HEK293 (cell line): ENCODE measurements around the gene TTLL11.

Experiments
- CTCF ChIA-PET: fragments of 350-600 bp; formaldehyde crosslinking; extraction: SDS; loops from one replicate; lab custom pipeline; 2021; ENCODE audit warnings: antibody characterized with exemption; lab: Yijun Ruan, JAX
- POLR2A ChIA-PET: fragments of 300-600 bp; formaldehyde crosslinking; extraction: SDS; loops from one replicate; lab custom pipeline; 2020; ENCODE audit warnings: antibody characterized with exemption, inconsistent platforms; lab: Yijun Ruan, JAX
- H3K27ac ChIP-seq: fragments of 200-500 bp; sonication (Bioruptor generic); 2 replicates; pipeline ENCODE4 v1.5.1; 2014; ENCODE audit warnings: low read depth, low read length, control low read depth, inconsistent platforms; ENCODE audit errors: extremely low read depth
- H3K36me3 ChIP-seq, 2 experiments: fragments of 200-500 bp in 1 of 2; sonication (Bioruptor generic) in 1 of 2; 1 replicate in 1 of 2; 2 replicates in 1 of 2; pipeline ENCODE4 v1.5.1; 2014 to 2017; ENCODE audit warnings: inconsistent platforms in 2 of 2, low read length in 2 of 2; ENCODE audit not compliant: control insufficient read depth in 2 of 2, insufficient read depth in 1 of 2
- H3K4me1 ChIP-seq: fragments of 200-500 bp; sonication (Bioruptor generic); 2 replicates; pipeline ENCODE4 v1.5.1; 2014; ENCODE audit warnings: mild to moderate bottlenecking, low read length, inconsistent platforms; ENCODE audit not compliant: control insufficient read depth, insufficient read depth
- H3K4me3 ChIP-seq: 2 replicates; pipeline ENCODE4 v1.5.1; 2011; ENCODE audit warnings: low read depth, mild to moderate bottlenecking, control low read depth, low read length, moderate library complexity
- H3K9me3 ChIP-seq: fragments of 200-500 bp; sonication (Bioruptor generic); 2 replicates; pipeline ENCODE4 v1.5.1; 2014; ENCODE audit warnings: low read depth, low read length, inconsistent platforms; ENCODE audit not compliant: control insufficient read depth, insufficient read depth
- FEZF1 ChIP-seq: fragments of 450-650 bp; formaldehyde crosslinking; IDR thresholded peaks from 2 replicates; pipeline ENCODE4 v1.5.1; 2016; ENCODE audit warnings: missing biosample characterization, missing genetic modification characterization
- PRDM1 ChIP-seq: fragments of 450-650 bp; formaldehyde crosslinking; IDR thresholded peaks from 2 replicates; pipeline ENCODE4; 2016; ENCODE audit warnings: missing biosample characterization, missing genetic modification characterization
- SETDB1 ChIP-seq: IDR thresholded peaks from one replicate; pipeline ENCODE4 v1.6.1; 2017; ENCODE audit warnings: mild to moderate bottlenecking, low read length, moderate library complexity, mixed read lengths; ENCODE audit not compliant: insufficient read length
- ZBTB1 ChIP-seq: fragments of 450-650 bp; formaldehyde crosslinking; IDR thresholded peaks from 2 replicates; pipeline ENCODE4 v1.5.1; 2016; ENCODE audit warnings: missing biosample characterization, missing genetic modification characterization
- ZBTB17 ChIP-seq: fragments of 450-650 bp; formaldehyde crosslinking; IDR thresholded peaks from 2 replicates; pipeline ENCODE4 v1.5.1; 2016; ENCODE audit warnings: missing biosample characterization, missing genetic modification characterization
- ZBTB21 ChIP-seq: fragments of 450-650 bp; formaldehyde crosslinking; IDR thresholded peaks from 2 replicates; pipeline ENCODE4 v1.5.1; 2017; ENCODE audit warnings: missing biosample characterization, missing genetic modification characterization
- ZFP41 ChIP-seq: fragments of 450-650 bp; formaldehyde crosslinking; IDR thresholded peaks from 2 replicates; pipeline ENCODE4 v1.5.1; 2016; ENCODE audit warnings: missing biosample characterization, missing genetic modification characterization, borderline replicate concordance
- ZNF121 ChIP-seq: fragments of 450-650 bp; formaldehyde crosslinking; IDR thresholded peaks from 2 replicates; pipeline ENCODE4 v1.5.1; 2016; ENCODE audit warnings: missing biosample characterization, missing genetic modification characterization
- ZNF138 ChIP-seq: fragments of 450-650 bp; formaldehyde crosslinking; IDR thresholded peaks from 2 replicates; pipeline ENCODE4 v1.5.1; 2016; ENCODE audit warnings: missing biosample characterization, missing genetic modification characterization, borderline replicate concordance
- ZNF2 ChIP-seq: fragments of 450-650 bp; formaldehyde crosslinking; IDR thresholded peaks from 2 replicates; pipeline ENCODE4 v1.5.1; 2016; ENCODE audit warnings: missing biosample characterization, missing genetic modification characterization
- ZNF211 ChIP-seq: fragments of 450-650 bp; formaldehyde crosslinking; IDR thresholded peaks from 2 replicates; pipeline ENCODE4 v1.5.1; 2016; ENCODE audit warnings: low read depth, missing biosample characterization, missing genetic modification characterization
- ZNF341 ChIP-seq: fragments of 450-650 bp; formaldehyde crosslinking; IDR thresholded peaks from 2 replicates; pipeline ENCODE4; 2016; ENCODE audit warnings: low read depth, missing biosample characterization, missing genetic modification characterization
- ZNF350 ChIP-seq: fragments of 450-650 bp; formaldehyde crosslinking; IDR thresholded peaks from 2 replicates; pipeline ENCODE4 v1.5.0; 2017; ENCODE audit warnings: missing biosample characterization, mild to moderate bottlenecking, missing genetic modification characterization
- ZNF473 ChIP-seq: fragments of 450-650 bp; formaldehyde crosslinking; IDR thresholded peaks from 2 replicates; pipeline ENCODE4 v1.5.1; 2017; ENCODE audit warnings: missing biosample characterization, missing genetic modification characterization
- ZNF529 ChIP-seq: fragments of 450-650 bp; formaldehyde crosslinking; IDR thresholded peaks from 2 replicates; pipeline ENCODE4 v1.5.1; 2017; ENCODE audit warnings: missing genetic modification characterization, missing biosample characterization; ENCODE audit not compliant: insufficient replicate concordance
- ZNF580 ChIP-seq: fragments of 450-650 bp; formaldehyde crosslinking; IDR thresholded peaks from 2 replicates; pipeline ENCODE4 v1.5.1; 2016; ENCODE audit warnings: missing biosample characterization, missing genetic modification characterization
- ZNF645 ChIP-seq: fragments of 450-650 bp; formaldehyde crosslinking; IDR thresholded peaks from 2 replicates; pipeline ENCODE4; 2016; ENCODE audit warnings: missing biosample characterization, missing genetic modification characterization
- ZNF670 ChIP-seq: fragments of 450-650 bp; formaldehyde crosslinking; IDR thresholded peaks from 2 replicates; pipeline ENCODE4 v1.5.1; 2016; ENCODE audit warnings: missing biosample characterization, missing genetic modification characterization, low read depth
- ZNF692 ChIP-seq: fragments of 450-650 bp; formaldehyde crosslinking; IDR thresholded peaks from 2 replicates; pipeline ENCODE4 v1.5.1; 2016; ENCODE audit warnings: missing biosample characterization, missing genetic modification characterization
- ZNF791 ChIP-seq: fragments of 450-650 bp; formaldehyde crosslinking; IDR thresholded peaks from 2 replicates; pipeline ENCODE4 v1.5.1; 2016; ENCODE audit warnings: missing biosample characterization, missing genetic modification characterization
- ZSCAN30 ChIP-seq: fragments of 450-650 bp; IDR thresholded peaks from 2 replicates; pipeline ENCODE4 v1.5.1; 2018; ENCODE audit warnings: missing biosample characterization, mild to moderate bottlenecking, missing genetic modification characterization, moderate library complexity
- TF ChIP-seq, protein P1 (sequence below): fragments of 450-650 bp; formaldehyde crosslinking; IDR thresholded peaks from 2 replicates; pipeline ENCODE4 v1.5.1; 2016; ENCODE audit warnings: missing biosample characterization, missing genetic modification characterization
- TF ChIP-seq, protein P2 (sequence below): fragments of 450-650 bp; formaldehyde crosslinking; IDR thresholded peaks from 2 replicates; pipeline ENCODE4 v1.5.1; 2016; ENCODE audit warnings: missing biosample characterization, missing genetic modification characterization

Gene TTLL11

GRCh38 chr9:121929893-121930875 is 162.9 kb downstream of the TTLL11 start:
- TF ChIP-seq ZNF645 (tag by site-specific recombination) (no peak), ZBTB21 (tag by site-specific recombination) (no peak), FEZF1 (no peak), ZNF580 (tag by site-specific recombination) (no peak), ZFP41 (tag by site-specific recombination) (no peak), ZNF341 (tag by site-specific recombination) (no peak), ZNF473 (tag by site-specific recombination) (no peak), ZNF670 (tag by site-specific recombination) (no peak), ZSCAN30 (no peak), SETDB1 (no peak), PRDM1 (tag by site-specific recombination) (no peak)
- TF ChIP-seq, protein P1, sequence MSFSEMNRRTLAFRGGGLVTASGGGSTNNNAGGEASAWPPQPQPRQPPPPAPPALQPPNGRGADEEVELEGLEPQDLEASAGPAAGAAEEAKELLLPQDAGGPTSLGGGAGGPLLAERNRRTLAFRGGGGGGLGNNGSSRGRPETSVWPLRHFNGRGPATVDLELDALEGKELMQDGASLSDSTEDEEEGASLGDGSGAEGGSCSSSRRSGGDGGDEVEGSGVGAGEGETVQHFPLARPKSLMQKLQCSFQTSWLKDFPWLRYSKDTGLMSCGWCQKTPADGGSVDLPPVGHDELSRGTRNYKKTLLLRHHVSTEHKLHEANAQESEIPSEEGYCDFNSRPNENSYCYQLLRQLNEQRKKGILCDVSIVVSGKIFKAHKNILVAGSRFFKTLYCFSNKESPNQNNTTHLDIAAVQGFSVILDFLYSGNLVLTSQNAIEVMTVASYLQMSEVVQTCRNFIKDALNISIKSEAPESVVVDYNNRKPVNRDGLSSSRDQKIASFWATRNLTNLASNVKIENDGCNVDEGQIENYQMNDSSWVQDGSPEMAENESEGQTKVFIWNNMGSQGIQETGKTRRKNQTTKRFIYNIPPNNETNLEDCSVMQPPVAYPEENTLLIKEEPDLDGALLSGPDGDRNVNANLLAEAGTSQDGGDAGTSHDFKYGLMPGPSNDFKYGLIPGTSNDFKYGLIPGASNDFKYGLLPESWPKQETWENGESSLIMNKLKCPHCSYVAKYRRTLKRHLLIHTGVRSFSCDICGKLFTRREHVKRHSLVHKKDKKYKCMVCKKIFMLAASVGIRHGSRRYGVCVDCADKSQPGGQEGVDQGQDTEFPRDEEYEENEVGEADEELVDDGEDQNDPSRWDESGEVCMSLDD (tag by site-specific recombination), result no peak
- ChIA-PET CTCF (interaction anchor here (0.6 to 3.9 kb wide), 20 partner anchors 10 to 1229 kb away, joined by 3 to 17 read pairs (median 4); no protein-coding TSS in a partner anchor), POLR2A (no interaction called here)
- Histone ChIP-seq H3K36me3 (no peaks in the 10 kb centered on the region), H3K4me1 (no peaks in the 10 kb centered on the region), H3K27ac (no peak overlapping the region), H3K9me3 (no peaks in the 10 kb centered on the region), H3K4me3 (no peak overlapping the region)

GRCh38 chr9:121927636-121928035 is 165.5 kb downstream of the TTLL11 start:
- Histone ChIP-seq H3K4me3 (no peak overlapping the region), H3K36me3 (no peaks in the 10 kb centered on the region), H3K4me1 (0 out of 2 replicates have a peak, but pooled peaks cover 4% of the 10 kb centered on the region), H3K9me3 (no peaks in the 10 kb centered on the region), H3K27ac (no peak overlapping the region)
- POLR2A ChIA-PET, result no interaction called here
- CTCF ChIA-PET, result interaction anchor here (0.6 to 1.4 kb wide), 4 partner anchors 28 to 244 kb away, joined by 3 to 6 read pairs (median 4); no protein-coding TSS in a partner anchor
- no peak for TF ChIP-seq ZNF2 (tag by site-specific recombination)
- no peak for TF ChIP-seq ZNF580 (tag by site-specific recombination)
- TF ChIP-seq ZBTB17 (tag by site-specific recombination), result no peak
- no peak for TF ChIP-seq ZNF121 (tag by site-specific recombination)
- TF ChIP-seq PRDM1 (tag by site-specific recombination), result no peak

DNA sequence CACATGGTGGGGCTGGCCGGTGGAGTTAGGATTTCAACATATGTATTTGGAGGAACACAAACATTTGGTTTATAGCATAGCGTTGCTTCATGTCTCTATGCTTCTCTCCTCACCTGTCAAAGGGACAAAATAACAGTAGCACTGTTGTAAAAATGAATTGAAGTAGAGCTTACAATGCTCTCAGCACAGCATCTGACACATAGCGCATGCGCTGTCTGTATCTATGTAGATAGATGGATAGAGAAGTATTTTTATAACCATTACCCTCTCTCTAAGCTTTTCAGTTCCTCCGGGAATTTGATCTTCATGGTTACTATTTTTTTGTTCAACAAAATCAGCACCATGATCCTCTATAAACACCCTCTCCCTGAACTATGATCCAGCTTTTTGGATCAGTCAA is 166.0 kb downstream of the TTLL11 start:
- Histone ChIP-seq H3K4me1 (0 out of 2 replicates have a peak, but pooled peaks cover 4% of the 10 kb centered on the region), H3K27ac (no peak overlapping the region), H3K4me3 (no peak overlapping the region), H3K9me3 (no peaks in the 10 kb centered on the region), H3K36me3 (no peaks in the 10 kb centered on the region)
- ChIA-PET CTCF (interaction anchor here (0.9 to 1.4 kb wide), 2 partner anchors 231 to 243 kb away, joined by 4 to 6 read pairs; no protein-coding TSS in a partner anchor), POLR2A (no interaction called here)
- no peak for TF ChIP-seq ZNF138 (tag by site-specific recombination)
- no peak for TF ChIP-seq ZNF791 (tag by site-specific recombination)
- no peak for TF ChIP-seq ZNF692 (tag by site-specific recombination)
- no peak for TF ChIP-seq ZBTB1 (tag by site-specific recombination)
- no peak for TF ChIP-seq ZNF529 (tag by site-specific recombination)
- TF ChIP-seq ZNF211, result no peak
- TF ChIP-seq, protein P2, sequence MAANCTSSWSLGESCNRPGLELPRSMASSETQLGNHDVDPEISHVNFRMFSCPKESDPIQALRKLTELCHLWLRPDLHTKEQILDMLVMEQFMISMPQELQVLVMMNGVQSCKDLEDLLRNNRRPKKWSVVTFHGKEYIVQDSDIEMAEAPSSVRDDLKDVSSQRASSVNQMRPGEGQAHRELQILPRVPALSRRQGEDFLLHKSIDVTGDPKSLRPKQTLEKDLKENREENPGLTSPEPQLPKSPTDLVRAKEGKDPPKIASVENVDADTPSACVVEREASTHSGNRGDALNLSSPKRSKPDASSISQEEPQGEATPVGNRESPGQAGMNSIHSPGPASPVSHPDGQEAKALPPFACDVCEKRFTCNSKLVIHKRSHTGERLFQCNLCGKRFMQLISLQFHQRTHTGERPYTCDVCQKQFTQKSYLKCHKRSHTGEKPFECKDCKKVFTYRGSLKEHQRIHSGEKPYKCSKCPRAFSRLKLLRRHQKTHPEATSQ, result no peak
- no peak for TF ChIP-seq ZNF350 (tag by site-specific recombination)
